Stimulated activated CD4-positive, alpha-beta T cell treated with anti-CD3 and anti-CD28 coated beads, Interleukin-1b, Interleukin-23, amount 100 ng/mL, for 24 hours (primary cell): ENCODE data around the gene ECHDC3.
"Not testable (repeated sequence)": the region's sequence is repeated elsewhere in the genome, so short reads cannot be mapped to it uniquely, and the experiment has no call there.

Experiments
- DNase-seq, 4 experiments: peaks; one replicate each; pipeline ENCODE4 v3.0.0-alpha.2; 2020; ENCODE audit warnings: low read depth in 4 of 4, low spot score in 1 of 4

The ECHDC3 gene

GRCh38 chr10:11715815-11716494 lies 26.2 kb upstream of the ECHDC3 start:
- no peak for DNase-seq

DNA sequence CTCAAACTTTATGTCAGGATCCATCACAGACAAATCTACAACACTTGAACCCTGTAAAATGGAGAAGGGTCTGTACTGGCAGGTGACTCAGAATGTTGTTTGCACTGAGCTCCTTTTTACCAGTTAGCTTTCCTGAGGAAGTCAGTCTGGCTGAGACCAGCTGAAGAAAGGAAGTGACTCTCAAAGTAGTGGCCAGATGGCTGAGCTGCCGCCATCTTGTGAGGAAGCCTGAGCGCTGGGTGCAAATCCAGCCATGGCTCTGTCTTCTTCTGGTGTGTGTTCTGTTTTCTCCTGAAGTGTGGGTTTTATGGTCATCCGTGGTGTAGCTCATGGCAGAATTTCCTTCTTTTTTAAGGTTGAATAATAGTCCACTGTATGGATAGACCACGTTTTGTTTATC lies 25.5 kb upstream of the ECHDC3 start:
- no peak for DNase-seq

DNA sequence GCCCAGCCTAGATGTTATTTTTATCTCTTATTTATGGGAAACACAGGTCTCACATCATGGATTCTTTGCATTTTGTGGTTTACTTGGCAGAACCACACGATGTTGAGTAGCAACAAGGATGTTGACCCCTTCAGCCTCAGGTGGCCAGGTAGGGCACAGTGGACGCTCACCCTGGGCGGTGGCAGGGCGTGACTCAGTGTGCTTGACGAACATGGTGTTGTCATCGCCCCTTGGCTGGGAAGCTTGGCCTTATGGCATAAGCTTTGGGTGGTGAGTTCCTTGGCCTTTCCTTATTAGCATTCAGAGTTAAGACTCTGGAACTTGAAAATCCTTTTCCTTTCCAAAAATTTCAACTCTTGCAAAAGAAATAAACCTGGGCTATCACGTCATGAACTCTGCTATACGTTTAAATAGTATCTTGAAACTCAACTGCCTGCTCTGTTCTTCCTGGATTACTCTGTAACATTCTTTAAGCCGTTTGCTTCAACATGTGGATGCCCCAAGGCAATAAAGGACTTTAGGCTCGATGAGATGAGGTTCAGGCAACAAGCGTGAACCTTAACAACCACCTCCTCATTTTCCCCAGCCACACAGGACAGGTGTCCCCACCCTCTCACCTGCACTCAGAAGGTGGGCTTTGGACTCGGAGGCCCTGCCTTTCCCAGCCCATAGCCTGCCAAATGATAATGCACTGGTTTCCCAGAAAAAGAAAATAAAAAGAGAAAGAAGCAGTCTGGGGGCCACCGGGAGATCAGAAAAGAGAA lies 22.5 kb upstream of the ECHDC3 start:
- no peak for DNase-seq

- no peak for DNase-seq
Observed at GRCh38 chr10:11720260-11720741, 21.9 kb upstream of the ECHDC3 start.

GRCh38 chr10:11721806-11722205 lies 20.4 kb upstream of the ECHDC3 start:
- no peak for DNase-seq

GRCh38 chr10:11723359-11723758 lies 18.8 kb upstream of the ECHDC3 start:
- DNase-seq, result no peak

- no peak for DNase-seq
Observed at GRCh38 chr10:11724938-11725776, 17.0 kb upstream of the ECHDC3 start.

- no peak for DNase-seq
Observed at GRCh38 chr10:11725912-11726311, 16.3 kb upstream of the ECHDC3 start.

- no peak for DNase-seq
Observed at GRCh38 chr10:11727563-11727962, 14.6 kb upstream of the ECHDC3 start.

- DNase-seq, result no peak
Observed at GRCh38 chr10:11728353-11728752, 13.8 kb upstream of the ECHDC3 start.

DNA sequence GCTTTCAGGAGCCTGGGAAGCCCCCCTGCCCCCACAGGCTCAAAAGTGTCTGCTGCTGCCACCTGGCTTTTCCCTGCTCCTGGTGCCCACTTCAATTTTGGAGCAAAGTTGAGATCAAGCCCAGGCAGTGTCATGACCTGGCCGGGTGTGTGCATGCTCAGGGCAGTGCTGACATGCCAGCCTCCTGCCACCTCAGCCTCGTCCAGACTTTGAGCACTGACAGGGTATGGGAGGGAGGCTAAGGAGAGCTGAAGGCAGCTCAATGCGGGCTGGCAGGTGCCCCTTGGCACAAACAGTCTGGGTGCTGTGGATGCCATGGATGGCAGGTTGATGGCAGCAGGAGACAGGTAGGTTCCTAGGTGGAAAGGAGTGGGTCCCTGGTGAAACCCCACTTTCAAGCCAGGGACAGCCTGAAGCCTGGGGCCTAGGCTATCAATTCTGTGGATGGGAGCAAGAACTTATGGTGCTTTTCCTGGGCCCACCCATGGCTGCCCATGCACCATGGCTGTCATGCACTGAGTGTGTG lies 12.3 kb upstream of the ECHDC3 start:
- no peak for DNase-seq

DNA sequence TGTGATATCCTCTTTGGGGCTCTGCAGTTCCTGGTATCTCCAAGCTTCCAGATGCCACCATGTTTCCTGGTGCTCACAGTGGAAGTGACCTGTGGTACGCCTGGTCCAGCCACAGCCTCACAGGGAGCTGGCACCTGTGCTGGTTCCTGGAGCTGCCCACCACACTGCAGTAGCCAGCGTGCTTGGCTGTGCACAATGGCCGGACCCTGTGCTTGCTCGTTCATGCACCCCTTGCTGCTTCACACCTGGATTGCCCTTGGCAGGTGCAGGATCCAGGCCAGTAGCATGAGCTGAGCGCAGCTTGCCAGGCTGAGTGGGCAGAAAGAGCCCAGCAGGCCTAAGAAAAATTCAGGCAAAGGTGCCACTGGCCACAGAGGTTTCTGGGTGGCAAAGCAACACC lies 11.4 kb upstream of the ECHDC3 start:
- no peak for DNase-seq

- not testable (repeated sequence) for DNase-seq
Observed at GRCh38 chr10:11736767-11737166, 5.4 kb upstream of the ECHDC3 start.

- not testable (repeated sequence) for DNase-seq
Observed at GRCh38 chr10:11737258-11738032, 4.7 kb upstream of the ECHDC3 start.

- no peak for DNase-seq
Observed at GRCh38 chr10:11740907-11741306, 1.3 kb upstream of the ECHDC3 start.

GRCh38 chr10:11741608-11742007 lies 574 bp upstream of the ECHDC3 start:
- no peak for DNase-seq

GRCh38 chr10:11742779-11743298 lies 657 bp downstream of the ECHDC3 start:
- DNase-seq, result no peak

GRCh38 chr10:11743461-11744338 lies 1.5 kb downstream of the ECHDC3 start:
- no peak for DNase-seq

DNA sequence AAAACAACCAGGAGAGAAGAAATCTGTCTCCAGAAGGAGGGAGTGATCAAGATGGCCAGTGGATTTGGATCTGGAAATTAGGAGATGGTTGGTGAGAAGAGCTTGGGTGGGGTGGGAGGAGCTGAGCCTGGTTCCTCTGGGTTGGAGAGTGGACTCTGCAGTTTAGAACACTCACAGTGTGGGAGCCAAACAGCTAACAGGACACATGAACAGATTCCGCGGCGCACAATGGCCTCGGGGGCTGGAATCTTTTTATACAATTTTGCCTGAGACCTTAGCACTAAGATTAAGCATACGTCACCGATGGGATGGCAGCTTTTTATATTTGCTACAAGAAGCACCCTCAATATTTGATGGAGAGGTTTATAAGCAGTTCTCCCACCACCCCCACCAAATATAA lies 2.9 kb downstream of the ECHDC3 start:
- DNase-seq, result no peak
